ENCODE measurements around the gene TIPARP.
"Not testable (repeated sequence)": the region's sequence is repeated elsewhere in the genome, so short reads cannot be mapped to it uniquely, and the experiment has no call there.

TIPARP gene

GRCh38 chr3:156704370-156705036, 30.1 kb downstream of the TIPARP start:
- H3K4me1 ChIP-seq (ENCODE audit: insufficient read depth, low read length) = no peaks in the 10 kb centered on the region
- no peaks in the 10 kb centered on the region for H3K9me3 ChIP-seq (ENCODE audit: control insufficient read depth, insufficient read depth, low read length)
- H3K9ac ChIP-seq (ENCODE audit: low read depth, low read length) = no peak overlapping the region
- peaks cover 6% of the 10 kb centered on the region for H3K36me3 ChIP-seq (ENCODE audit: insufficient read depth, low read length)

- Histone ChIP-seq H3K36me3 (ENCODE audit: insufficient read depth, low read length) (peaks cover 6% of the 10 kb centered on the region), H3K9ac (ENCODE audit: low read depth, low read length) (no peak overlapping the region), H3K4me1 (ENCODE audit: insufficient read depth, low read length) (no peaks in the 10 kb centered on the region), H3K9me3 (ENCODE audit: control insufficient read depth, insufficient read depth, low read length) (no peaks in the 10 kb centered on the region; the same call in 1 of the 2 replicates)
Measured at GRCh38 chr3:156705761-156706616, 31.6 kb downstream of the TIPARP start.

GRCh38 chr3:156707588-156707987, 33.2 kb downstream of the TIPARP start:
- H3K9ac ChIP-seq (ENCODE audit: low read depth, low read length) = no peak overlapping the region
- no peaks in the 10 kb centered on the region; the same call in 1 of the 2 replicates for H3K9me3 ChIP-seq (ENCODE audit: control insufficient read depth, insufficient read depth, low read length)
- H3K4me1 ChIP-seq (ENCODE audit: insufficient read depth, low read length) = no peaks in the 10 kb centered on the region
- peaks cover 6% of the 10 kb centered on the region for H3K36me3 ChIP-seq (ENCODE audit: insufficient read depth, low read length)

GRCh38 chr3:156710429-156710828, 36.0 kb downstream of the TIPARP start:
- H3K9ac ChIP-seq (ENCODE audit: low read depth, low read length) = no peak overlapping the region
- no peaks in the 10 kb centered on the region; the same call in 1 of the 2 replicates for H3K9me3 ChIP-seq (ENCODE audit: control insufficient read depth, insufficient read depth, low read length)
- no peaks in the 10 kb centered on the region; the same call in 1 of the 2 replicates for H3K36me3 ChIP-seq (ENCODE audit: insufficient read depth, low read length)
- H3K4me1 ChIP-seq (ENCODE audit: insufficient read depth, low read length) = no peaks in the 10 kb centered on the region

- H3K9ac ChIP-seq (ENCODE audit: low read depth, low read length) = no peak overlapping the region
- no peaks in the 10 kb centered on the region; the same call in 1 of the 2 replicates for H3K9me3 ChIP-seq (ENCODE audit: control insufficient read depth, insufficient read depth, low read length)
- H3K36me3 ChIP-seq (ENCODE audit: insufficient read depth, low read length) = no peaks in the 10 kb centered on the region
- no peaks in the 10 kb centered on the region for H3K4me1 ChIP-seq (ENCODE audit: insufficient read depth, low read length)
Measured at GRCh38 chr3:156711113-156711512, 36.7 kb downstream of the TIPARP start.

- not testable (repeated sequence) for H3K4me1 ChIP-seq (ENCODE audit: insufficient read depth, low read length); H3K36me3 ChIP-seq (ENCODE audit: insufficient read depth, low read length); H3K9me3 ChIP-seq (ENCODE audit: control insufficient read depth, insufficient read depth, low read length); H3K9ac ChIP-seq (ENCODE audit: low read depth, low read length)
Measured at GRCh38 chr3:156711944-156712343, 37.6 kb downstream of the TIPARP start.

- H3K4me1 ChIP-seq (ENCODE audit: insufficient read depth, low read length) = 0 out of 2 replicates have a peak, but pooled peaks cover 3% of the 10 kb centered on the region
Measured at GRCh38 chr3:156716105-156716862, 41.9 kb downstream of the TIPARP start.

GRCh38 chr3:156718622-156719306, 44.4 kb downstream of the TIPARP start:
- Histone ChIP-seq H3K36me3 (ENCODE audit: insufficient read depth, low read length) (no peaks in the 10 kb centered on the region), H3K9ac (ENCODE audit: low read depth, low read length) (no peak overlapping the region), H3K9me3 (ENCODE audit: control insufficient read depth, insufficient read depth, low read length) (no peaks in the 10 kb centered on the region), H3K4me1 (ENCODE audit: insufficient read depth, low read length) (0 out of 2 replicates have a peak, but pooled peaks cover 3% of the 10 kb centered on the region)

More at GRCh38 chr3:156716105-156716862, 41.9 kb downstream of the TIPARP start:
- H3K9me3 ChIP-seq (ENCODE audit: control insufficient read depth, insufficient read depth, low read length) = no peaks in the 10 kb centered on the region
- no peaks in the 10 kb centered on the region for H3K36me3 ChIP-seq (ENCODE audit: insufficient read depth, low read length)
- no peak overlapping the region for H3K9ac ChIP-seq (ENCODE audit: low read depth, low read length)

- 0 out of 2 replicates have a peak, but pooled peaks cover 3% of the 10 kb centered on the region for H3K4me1 ChIP-seq (ENCODE audit: insufficient read depth, low read length)
- H3K36me3 ChIP-seq (ENCODE audit: insufficient read depth, low read length) = no peaks in the 10 kb centered on the region
- no peaks in the 10 kb centered on the region for H3K9me3 ChIP-seq (ENCODE audit: control insufficient read depth, insufficient read depth, low read length)
- H3K9ac ChIP-seq (ENCODE audit: low read depth, low read length) = no peak overlapping the region
Measured at GRCh38 chr3:156720826-156721225, 46.4 kb downstream of the TIPARP start.

GRCh38 chr3:156721687-156722618, 47.6 kb downstream of the TIPARP start:
- H3K9me3 ChIP-seq (ENCODE audit: control insufficient read depth, insufficient read depth, low read length) = no peaks in the 10 kb centered on the region
- H3K36me3 ChIP-seq (ENCODE audit: insufficient read depth, low read length) = no peaks in the 10 kb centered on the region
- no peak overlapping the region for H3K9ac ChIP-seq (ENCODE audit: low read depth, low read length)
- H3K4me1 ChIP-seq (ENCODE audit: insufficient read depth, low read length) = 0 out of 2 replicates have a peak, but pooled peaks cover 3% of the 10 kb centered on the region

- Histone ChIP-seq H3K36me3 (ENCODE audit: insufficient read depth, low read length) (no peaks in the 10 kb centered on the region), H3K4me1 (ENCODE audit: insufficient read depth, low read length) (0 out of 2 replicates have a peak, but pooled peaks cover 3% of the 10 kb centered on the region), H3K9ac (ENCODE audit: low read depth, low read length) (no peak overlapping the region), H3K9me3 (ENCODE audit: control insufficient read depth, insufficient read depth, low read length) (no peaks in the 10 kb centered on the region)
Measured at GRCh38 chr3:156723182-156723619, 48.8 kb downstream of the TIPARP start.

- Histone ChIP-seq H3K36me3 (ENCODE audit: insufficient read depth, low read length) (no peaks in the 10 kb centered on the region), H3K9ac (ENCODE audit: low read depth, low read length) (no peak overlapping the region), H3K9me3 (ENCODE audit: control insufficient read depth, insufficient read depth, low read length) (no peaks in the 10 kb centered on the region), H3K4me1 (ENCODE audit: insufficient read depth, low read length) (no peaks in the 10 kb centered on the region)
Measured at GRCh38 chr3:156725682-156726081, 51.3 kb downstream of the TIPARP start.

GRCh38 chr3:156726456-156726855, 52.1 kb downstream of the TIPARP start:
- H3K4me1 ChIP-seq (ENCODE audit: insufficient read depth, low read length) = no peaks in the 10 kb centered on the region
- no peaks in the 10 kb centered on the region for H3K36me3 ChIP-seq (ENCODE audit: insufficient read depth, low read length)
- no peak overlapping the region for H3K9ac ChIP-seq (ENCODE audit: low read depth, low read length)
- no peaks in the 10 kb centered on the region for H3K9me3 ChIP-seq (ENCODE audit: control insufficient read depth, insufficient read depth, low read length)
